ENCODE measurements around the gene GPR137B. TPM values are rescaled to one million over a fixed set of nuclear protein-coding genes. Genes with fewer than 3 reads are reported as not detected.
A peak's percentile ranks its signal among the peaks of the same experiment; 100 is the strongest.

GPR137B gene
- total and polyA plus RNA-seq, 2 of the 8 experiments (the other 6 are each of a cell fraction or from before 2014, with no cell fraction given): 6.9 to 7.7 TPM

GRCh38 chr1:236098267-236098666, 44.1 kb upstream of the GPR137B start:
- no peak for DNase-seq (ENCODE audit: low read depth in 1 of 2, low spot score in 2 of 2)
- no peak overlapping the region for H2BK120ac ChIP-seq (replicated peaks; ENCODE audit: low read depth, low read length)
- no peak overlapping the region for H3K9ac ChIP-seq (replicated peaks in 1 of 4; ENCODE audit: extremely low read depth in 1 of 4, low read depth in 3 of 4, low read length in 3 of 4)
- H3K27ac ChIP-seq (ENCODE audit: low read depth, low read length): no peak overlapping the region
- H3K4me1 ChIP-seq (replicated peaks in 1 of 4; ENCODE audit: control insufficient read depth in 3 of 4, insufficient read depth in 4 of 4, low read length in 3 of 4): peaks cover 1 to 7% (median 4%) of the 10 kb centered on the region in 4 experiments; a peak in 6 of 7 replicates
- H3K36me3 ChIP-seq (ENCODE audit: control insufficient read depth in 2 of 4, insufficient read depth in 4 of 4, low read length in 3 of 4): no peaks in the 10 kb centered on the region
- H3K4ac ChIP-seq (replicated peaks; ENCODE audit: insufficient read length, low read depth, low read length): no peak overlapping the region
- no peak overlapping the region for H3K4me2 ChIP-seq (ENCODE audit: insufficient read depth in 1 of 2, low read depth in 2 of 2, low read length in 2 of 2)
- H4K5ac ChIP-seq (ENCODE audit: insufficient read length, low read depth, low read length): no peak overlapping the region
- H3K23me2 ChIP-seq (ENCODE audit: low read depth, low read length): peaks cover 9% of the 10 kb centered on the region; the same call in 1 of the 2 replicates
- ChIA-PET CTCF (ENCODE audit: partially characterized antibody) (interaction anchor here (0.6 to 1.2 kb wide), 2 partner anchors 61 to 421 kb away, joined by 3 read pairs; no protein-coding TSS in a partner anchor), POLR2A (ENCODE audit: partially characterized antibody) (no interaction called here)
- H2BK15ac ChIP-seq (ENCODE audit: low read length): no peak overlapping the region
- no peak overlapping the region for H4K91ac ChIP-seq (replicated peaks; ENCODE audit: insufficient read length, low read length)
- 33% methylated on average over 1 of the region's 1 CpG; no CpG with 5 or more reads in 1 of the 2 experiments for WGBS, 2 experiments (ENCODE audit: extremely low coverage in 1 of 2, insufficient coverage in 1 of 2, insufficient read length in 1 of 2, insufficient replicate concordance in 2 of 2, low coverage in 1 of 2, low lambda C conversion rate in 2 of 2, missing lambda C conversion rate in 1 of 2)
- H4K20me1 ChIP-seq (replicated peaks in 1 of 2; ENCODE audit: control insufficient read depth in 1 of 2, insufficient read depth in 2 of 2, low read length in 2 of 2): peaks cover 0 to 9% of the 10 kb centered on the region in 2 experiments
- no peak overlapping the region for H3K18ac ChIP-seq (ENCODE audit: extremely low read depth, low read length)
- H3K9me3 ChIP-seq (ENCODE audit: insufficient read depth in 2 of 2, low read depth in 1 of 2, low read length in 1 of 2): peaks cover 0 to 2% of the 10 kb centered on the region in 2 experiments; a peak in 1 of 4 replicates
- FAIRE-seq: no peak
- H2BK12ac ChIP-seq (ENCODE audit: low read depth, low read length): no peak overlapping the region
- no peak overlapping the region for H2BK5ac ChIP-seq (ENCODE audit: low read depth, low read length)
- H3K27me3 ChIP-seq (replicated peaks in 1 of 4; ENCODE audit: control insufficient read depth in 3 of 4, extremely low read depth in 1 of 4, insufficient read depth in 3 of 4, low read length in 3 of 4): no peaks in the 10 kb centered on the region
- peak overlapping the region; percentile 24; the same call in 1 of the 2 replicates for H2AK5ac ChIP-seq (ENCODE audit: low read depth, low read length)
- no peak overlapping the region for H3K14ac ChIP-seq (ENCODE audit: insufficient read length)
- no peaks in the 10 kb centered on the region for H3K79me2 ChIP-seq (ENCODE audit: control insufficient read depth in 1 of 2, insufficient read depth in 2 of 2, low read length in 2 of 2)
- TF ChIP-seq SUZ12 (IDR thresholded peaks at IDR 0.05; ENCODE audit: low read length): no peak
- no peak overlapping the region for H3K4me3 ChIP-seq (ENCODE audit: extremely low read depth in 1 of 4, insufficient read depth in 2 of 4, low read depth in 3 of 4, low read length in 4 of 4)
- no peaks in the 10 kb centered on the region for H3K79me1 ChIP-seq (ENCODE audit: low read depth, low read length)
- H2AFZ ChIP-seq (ENCODE audit: low read length): no peak overlapping the region
- no peak overlapping the region for H4K8ac ChIP-seq (ENCODE audit: extremely low read depth, insufficient read depth, low read length)
- H2BK20ac ChIP-seq (ENCODE audit: low read length): no peak overlapping the region
- no peak overlapping the region for H3K23ac ChIP-seq (ENCODE audit: insufficient read length)
- no peak overlapping the region for H3K56ac ChIP-seq (replicated peaks; ENCODE audit: insufficient read length, low read depth, low read length)
